CD4-positive, alpha-beta T cell (primary cell): ENCODE results near the gene NAB1. TPM values are rescaled to one million over a fixed set of nuclear protein-coding genes. Genes with fewer than 3 reads are reported as not detected.

ENCODE experiments used
- ATAC-seq: fragments of 200-7000 bp; cut with Tn5 transposase; one replicate; pipeline ENCODE4 v1.10.0; 2022; ENCODE audit warnings: mild to moderate bottlenecking; ENCODE audit not compliant: poor library complexity
- CTCF ChIA-PET: fragments of 350-600 bp; sonication (Branson Sonifier 250); formaldehyde crosslinking; loops from one replicate; lab custom pipeline; 2021; ENCODE audit warnings: antibody characterized with exemption, inconsistent platforms; lab: Charles Lee
- POLR2A ChIA-PET: fragments of 350-600 bp; sonication (Branson Sonifier 250); formaldehyde crosslinking; loops from one replicate; lab custom pipeline; 2021; ENCODE audit warnings: antibody characterized with exemption, inconsistent platforms; lab: Charles Lee
- DNase-seq, 14 experiments: peaks; one replicate each; pipeline ENCODE4 v3.0.0-alpha.2; 2013 to 2020; ENCODE audit warnings: mixed read lengths in 2 of 14
- H3K27ac ChIP-seq, 2 donors: one replicate each; pipeline versions ENCODE4 v1.5.1 to v1.7.0; 2013; ENCODE audit warnings: low read length in 2 of 2, low read depth in 1 of 2, mild to moderate bottlenecking in 1 of 2
- H3K27me3 ChIP-seq, 2 experiments: 1 replicate in 1 of 2; 2 replicates in 1 of 2; pipeline versions ENCODE4 v1.6.1 to v1.7.0; 2013; ENCODE audit warnings: low read length in 2 of 2, control low read depth in 1 of 2, mild to moderate bottlenecking in 1 of 2, moderate library complexity in 1 of 2; ENCODE audit not compliant: insufficient read depth in 2 of 2, control insufficient read depth in 1 of 2
- H3K36me3 ChIP-seq: one replicate; pipeline ENCODE4 v1.6.1; 2013; ENCODE audit warnings: low read length, control low read depth; ENCODE audit not compliant: insufficient read depth
- H3K4me1 ChIP-seq: one replicate; pipeline ENCODE4 v1.6.1; 2013; ENCODE audit warnings: low read length, control low read depth; ENCODE audit not compliant: insufficient read depth
- H3K4me3 ChIP-seq: one replicate; pipeline ENCODE4 v1.5.1; 2013; ENCODE audit warnings: mild to moderate bottlenecking, low read length, moderate library complexity
- H3K9me3 ChIP-seq, 2 experiments: 1 replicate in 1 of 2; 2 replicates in 1 of 2; pipeline versions ENCODE4 v1.6.1 to v1.7.0; 2013; ENCODE audit warnings: low read length in 2 of 2, mild to moderate bottlenecking in 2 of 2, control low read depth in 1 of 2, moderate library complexity in 1 of 2; ENCODE audit not compliant: control insufficient read depth in 1 of 2, insufficient read depth in 1 of 2
- H3K27ac Mint-ChIP-seq: one replicate; pipeline ENCODE4 v1.8.0; 2020; ENCODE audit warnings: mixed read lengths
- H3K27me3 Mint-ChIP-seq: one replicate; pipeline ENCODE4 v1.8.0; 2021; ENCODE audit warnings: mixed read lengths
- H3K36me3 Mint-ChIP-seq: one replicate; pipeline ENCODE4 v1.8.0; 2021; ENCODE audit warnings: low read depth, mixed read lengths
- H3K4me1 Mint-ChIP-seq: one replicate; pipeline ENCODE4 v1.8.0; 2021; ENCODE audit warnings: low read depth, mixed read lengths
- H3K4me3 Mint-ChIP-seq: one replicate; pipeline ENCODE4 v1.8.0; 2020; ENCODE audit warnings: mild to moderate bottlenecking, mixed read lengths
- H3K9me3 Mint-ChIP-seq: one replicate; pipeline ENCODE4 v1.8.0; 2020; ENCODE audit warnings: mixed read lengths
- CTCF ChIP-seq: fragments of 200-600 bp; IDR thresholded peaks from one replicate; pipeline ENCODE4 v1.8.0; 2022; ENCODE audit warnings: antibody characterized with exemption, mild to moderate bottlenecking
- intact Hi-C, 2 experiments: fragments of 100-400 bp; cut with DNase I in 1 of 2; cut with micrococcal nuclease in 1 of 2; formaldehyde crosslinking; loops; one replicate each; pipeline versions ENCODE4 v1.15.1 to v1.9.0; 2023 to 2025; cut with DNase I, micrococcal nuclease
- total RNA-seq, 174 experiments: library from RNA in 2 of 174; stranded (reverse) in 2 of 174; gene quantifications; one replicate each; pipeline ENCODE4 v1.2.3 and lab custom pipeline; 2021 to 2026

NAB1 gene
- total RNA-seq, 2 experiments from 2014 or later = 20.0 to 21.1 TPM

DNA sequence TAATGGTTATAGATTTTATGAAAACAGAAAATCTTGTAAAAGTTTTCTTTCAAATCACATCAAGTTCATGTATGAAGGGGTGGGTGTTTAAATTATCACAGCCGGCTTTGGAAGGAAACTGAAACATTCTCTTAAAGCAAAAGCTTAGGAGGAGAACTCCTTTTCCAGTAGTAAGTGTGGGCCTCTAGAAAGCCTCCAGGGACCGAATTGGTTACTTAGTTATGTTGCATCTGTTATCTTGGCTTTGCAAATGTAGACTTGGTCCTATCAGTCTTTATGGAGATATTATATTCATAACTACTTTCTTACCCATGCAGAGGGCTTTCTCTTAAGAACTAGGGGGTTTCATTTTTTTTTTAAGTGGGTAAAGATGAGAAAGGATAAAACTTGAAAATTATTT is 7.4 kb downstream of the NAB1 start:
- Histone ChIP-seq H3K4me3 (no peak overlapping the region), H3K27me3 (no peaks in the 10 kb centered on the region), H3K27ac (no peak overlapping the region), H3K4me1 (peaks cover 6% of the 10 kb centered on the region), H3K9me3 (no peaks in the 10 kb centered on the region), H3K36me3 (peaks cover 9% of the 10 kb centered on the region)
- peaks cover 6% of the 10 kb centered on the region for H3K36me3 Mint-ChIP-seq
- no peaks in the 10 kb centered on the region for H3K27me3 Mint-ChIP-seq
- H3K27ac Mint-ChIP-seq = no peak overlapping the region
- DNase-seq (no peak), ATAC-seq (no peak)
- no peaks in the 10 kb centered on the region for H3K9me3 Mint-ChIP-seq
- no peak overlapping the region for H3K4me3 Mint-ChIP-seq
- peaks cover 53% of the 10 kb centered on the region for H3K4me1 Mint-ChIP-seq
- ChIA-PET CTCF (interaction anchor here (1.1 to 1.6 kb wide), 2 partner anchors 14 to 20 kb away, joined by 3 read pairs; no protein-coding TSS in a partner anchor), POLR2A (interaction anchor here (0.6 to 1.6 kb wide), 2 partner anchors 29 to 249 kb away, joined by 3 to 8 read pairs; no protein-coding TSS in a partner anchor)
- intact Hi-C loops = loop anchor here in 1 of 2 experiments (10.0 kb wide), 1 partner anchor 872 kb away; the partner anchor contains the start of genes ORMDL1 and PMS1
- TF ChIP-seq CTCF = no peak

DNA sequence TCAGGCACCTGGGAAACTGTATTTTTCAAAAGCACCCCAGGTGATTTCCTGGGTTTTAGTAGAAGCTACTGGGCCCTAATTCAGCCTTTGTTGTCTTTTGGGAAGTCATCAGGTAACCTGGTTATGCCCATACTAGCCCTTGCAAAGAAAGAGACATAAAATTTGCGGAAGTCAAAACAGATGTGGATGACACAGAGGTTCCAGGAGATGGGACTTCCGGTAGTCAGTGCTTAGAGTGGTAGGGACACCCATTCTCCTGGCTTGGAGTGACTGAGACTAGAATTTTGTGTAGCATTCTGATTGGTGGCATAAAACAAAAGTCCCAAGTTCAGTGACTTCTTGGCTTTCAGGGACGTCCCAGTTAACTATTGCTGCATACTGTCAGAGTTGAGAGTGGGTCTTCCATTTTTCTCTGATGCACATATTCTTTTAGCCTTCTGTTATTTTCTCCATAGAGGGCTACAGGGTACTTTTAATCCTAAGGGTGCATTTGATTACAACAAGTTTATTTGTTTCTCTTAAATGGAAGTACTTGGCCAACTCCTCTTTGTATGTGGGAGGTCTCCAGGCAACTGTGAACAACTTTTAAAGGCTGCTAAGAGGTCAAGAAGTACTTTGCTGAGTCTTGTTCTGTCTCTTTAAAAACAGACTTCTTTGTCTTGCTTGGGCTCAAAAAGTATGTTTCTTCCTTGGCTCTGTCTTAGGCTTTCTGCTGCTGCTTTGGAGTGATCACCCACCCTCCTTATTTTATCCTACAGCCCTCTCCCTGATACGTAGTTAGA is 8.8 kb downstream of the NAB1 start:
- Mint-ChIP-seq H3K27me3 (no peaks in the 10 kb centered on the region), H3K9me3 (no peaks in the 10 kb centered on the region), H3K36me3 (peaks cover 10% of the 10 kb centered on the region), H3K4me3 (no peak overlapping the region), H3K27ac (peak overlapping the region; percentile 18), H3K4me1 (peaks cover 59% of the 10 kb centered on the region)
- Histone ChIP-seq H3K4me3 (no peak overlapping the region), H3K27me3 (no peaks in the 10 kb centered on the region), H3K27ac (no peak overlapping the region), H3K4me1 (peaks cover 5% of the 10 kb centered on the region), H3K36me3 (peaks cover 9% of the 10 kb centered on the region), H3K9me3 (no peaks in the 10 kb centered on the region)
- DNase-seq (no peak), ATAC-seq (no peak)
- intact Hi-C loops = loop anchor here in 1 of 2 experiments (10.0 kb wide), 1 partner anchor 873 kb away; the partner anchor contains the start of genes ORMDL1 and PMS1
- CTCF ChIA-PET = interaction anchor here (0.8 to 1.6 kb wide), 2 partner anchors 12 to 193 kb away, joined by 3 to 5 read pairs; no protein-coding TSS in a partner anchor
- TF ChIP-seq CTCF = no peak
- POLR2A ChIA-PET = no interaction called here

DNA sequence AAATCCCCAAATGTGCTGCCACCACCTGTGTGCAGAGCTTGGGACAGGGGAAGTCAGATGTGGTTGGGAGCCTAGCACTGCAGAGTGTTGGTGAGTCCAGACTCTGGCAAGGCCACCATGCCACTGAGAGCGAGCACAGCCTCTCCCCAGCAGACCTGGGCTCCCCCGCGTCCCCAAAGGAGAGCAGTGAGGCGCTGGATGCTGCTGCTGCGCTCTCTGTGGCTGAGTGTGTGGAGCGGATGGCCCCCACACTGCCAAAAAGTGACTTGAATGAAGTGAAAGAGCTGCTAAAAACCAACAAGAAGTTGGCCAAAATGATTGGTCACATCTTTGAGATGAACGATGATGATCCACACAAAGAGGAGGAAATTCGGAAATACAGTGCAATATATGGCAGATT is 10.7 kb downstream of the NAB1 start:
- no peak overlapping the region for H3K27ac ChIP-seq
- intact Hi-C loops = loop anchor here in 1 of 2 experiments (10.0 kb wide), 1 partner anchor 875 kb away; the partner anchor contains the start of genes ORMDL1 and PMS1
- TF ChIP-seq CTCF = no peak
- CTCF ChIA-PET = interaction anchor here (0.7 to 0.9 kb wide), 2 partner anchors 8 to 21 kb away, joined by 3 read pairs; no protein-coding TSS in a partner anchor
- Mint-ChIP-seq H3K4me1 (peaks cover 73% of the 10 kb centered on the region), H3K4me3 (no peak overlapping the region), H3K27me3 (no peaks in the 10 kb centered on the region), H3K9me3 (no peaks in the 10 kb centered on the region), H3K27ac (peak overlapping the region; percentile 35), H3K36me3 (peaks cover 21% of the 10 kb centered on the region)
- no peak overlapping the region for H3K4me3 ChIP-seq
- peaks cover 5% of the 10 kb centered on the region for H3K4me1 ChIP-seq
- H3K36me3 ChIP-seq = peaks cover 10% of the 10 kb centered on the region
- POLR2A ChIA-PET = interaction anchor here (1.2 kb wide), 1 partner anchor 142 kb away, joined by 3 read pairs; no protein-coding TSS in a partner anchor
- no peaks in the 10 kb centered on the region for H3K9me3 ChIP-seq
- no peaks in the 10 kb centered on the region for H3K27me3 ChIP-seq
- no peak for DNase-seq
- ATAC-seq = no peak
